GM19239 (cell line): ENCODE results near the gene RSPO1.
A peak's percentile ranks its signal among the peaks of the same experiment; 100 is the strongest.
"Not testable (repeated sequence)": the region's sequence is repeated elsewhere in the genome, so short reads cannot be mapped to it uniquely, and the experiment has no call there.

Experiments used
- DNase-seq: peaks from one replicate; pipeline ENCODE4 v3.0.0; 2011; ENCODE audit warnings: low spot score; ENCODE audit not compliant: insufficient read length
- FAIRE-seq: peaks from 2 replicates; lab custom pipeline; 2011; peaks lifted over from hg19 to GRCh38; lab: Jason Lieb, UNC

The RSPO1 gene

GRCh38 chr1:37634244-37634991 is at the start of gene RSPO1:
Gene RSPO1, minus strand, starts transcription at chr1:37634892. Its CDS starts 5,231 bp downstream, at chr1:37629661.
- no peak for FAIRE-seq

GRCh38 chr1:37684182-37684581 is 49.5 kb upstream of the RSPO1 start:
- not testable (repeated sequence) for DNase-seq, FAIRE-seq

More at GRCh38 chr1:37634244-37634991, at the start of gene RSPO1:
- DNase-seq = no peak

GRCh38 chr1:37682334-37682987 is 47.8 kb upstream of the RSPO1 start:
- DNase-seq (peak; percentile 60), FAIRE-seq (peak; percentile 94)

GRCh38 chr1:37680933-37681332 is 46.2 kb upstream of the RSPO1 start:
- FAIRE-seq = no peak

GRCh38 chr1:37677808-37678207 is 43.1 kb upstream of the RSPO1 start:
- DNase-seq (no peak), FAIRE-seq (peak; percentile 89)

More at GRCh38 chr1:37680933-37681332, 46.2 kb upstream of the RSPO1 start:
- DNase-seq = no peak

- DNase-seq (no peak), FAIRE-seq (no peak)
Measured at GRCh38 chr1:37677143-37677439, 42.4 kb upstream of the RSPO1 start.

GRCh38 chr1:37676281-37677142 is 41.8 kb upstream of the RSPO1 start:
- FAIRE-seq = peak; percentile 93

GRCh38 chr1:37673920-37674319 is 39.2 kb upstream of the RSPO1 start:
- no peak for FAIRE-seq
- DNase-seq = no peak

More at GRCh38 chr1:37676281-37677142, 41.8 kb upstream of the RSPO1 start:
- peak; percentile 35 for DNase-seq

- DNase-seq (no peak), FAIRE-seq (no peak)
Measured at GRCh38 chr1:37672136-37672870, 37.6 kb upstream of the RSPO1 start.

GRCh38 chr1:37671261-37671660 is 36.6 kb upstream of the RSPO1 start:
- DNase-seq = no peak
- no peak for FAIRE-seq

- FAIRE-seq (no peak), DNase-seq (no peak)
Measured at GRCh38 chr1:37670133-37670532, 35.4 kb upstream of the RSPO1 start.

- DNase-seq = no peak
Measured at GRCh38 chr1:37667023-37667671, 32.5 kb upstream of the RSPO1 start.

GRCh38 chr1:37666241-37666867 is 31.7 kb upstream of the RSPO1 start:
- DNase-seq = no peak
- no peak for FAIRE-seq

More at GRCh38 chr1:37667023-37667671, 32.5 kb upstream of the RSPO1 start:
- no peak for FAIRE-seq

- DNase-seq (no peak), FAIRE-seq (no peak)
Measured at GRCh38 chr1:37663426-37664000, 28.8 kb upstream of the RSPO1 start.

GRCh38 chr1:37662031-37662755 is 27.5 kb upstream of the RSPO1 start:
- DNase-seq (no peak), FAIRE-seq (no peak)

- FAIRE-seq (no peak), DNase-seq (no peak)
Measured at GRCh38 chr1:37661401-37661800, 26.7 kb upstream of the RSPO1 start.

- DNase-seq (no peak), FAIRE-seq (no peak)
Measured at GRCh38 chr1:37660664-37661063, 26.0 kb upstream of the RSPO1 start.

- no peak for FAIRE-seq
- DNase-seq = no peak
Measured at GRCh38 chr1:37658486-37658885, 23.8 kb upstream of the RSPO1 start.
